GM18511 (cell line): ENCODE data around the gene CLASP1.
A peak's percentile ranks its signal among the peaks of the same experiment; 100 is the strongest.

Source experiments
- ATAC-seq: cut with Tn5 transposase; IDR thresholded peaks from one replicate; pipeline ENCODE4 v1.9.1; 2021; ENCODE audit warnings: mild to moderate bottlenecking, moderate library complexity; ENCODE audit not compliant: unreplicated experiment

Gene CLASP1

DNA sequence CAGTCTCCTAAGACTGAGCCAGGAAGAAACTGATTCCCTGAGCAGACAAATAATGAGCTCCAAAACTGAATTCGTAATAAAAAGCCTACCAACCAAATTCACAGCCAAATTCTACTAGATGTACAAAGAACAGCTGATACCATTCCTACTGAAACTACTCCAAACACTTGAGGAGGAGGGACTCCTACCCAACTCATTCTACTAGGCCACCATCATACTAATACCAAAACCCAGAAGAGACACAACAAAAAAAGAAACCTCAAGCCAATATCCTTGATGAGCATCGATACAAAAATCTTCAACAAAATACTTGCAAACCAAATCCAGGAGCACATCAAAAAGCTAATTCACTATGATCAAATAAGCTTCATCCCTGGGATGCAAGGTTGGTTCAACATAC is 98.6 kb downstream of the CLASP1 start:
- no peak for ATAC-seq

DNA sequence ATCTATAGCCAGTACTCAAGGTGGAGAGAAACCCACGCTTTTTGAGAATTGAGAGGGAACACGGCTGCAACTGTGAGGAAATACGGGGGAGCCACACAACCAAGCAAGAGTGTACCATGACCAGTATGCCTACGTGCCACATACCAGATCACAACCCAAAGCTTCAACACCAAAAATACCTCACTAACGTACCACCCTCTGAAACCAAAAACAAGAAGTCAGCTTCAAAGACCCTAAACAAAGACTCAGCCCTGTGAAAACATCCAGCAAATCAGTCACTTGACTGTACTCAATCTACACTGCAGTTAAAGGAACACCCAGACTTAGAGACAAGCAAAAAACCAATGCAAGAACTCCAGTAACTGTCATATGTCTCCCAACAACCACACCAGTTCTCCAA is 101.6 kb downstream of the CLASP1 start:
- ATAC-seq, result no peak

DNA sequence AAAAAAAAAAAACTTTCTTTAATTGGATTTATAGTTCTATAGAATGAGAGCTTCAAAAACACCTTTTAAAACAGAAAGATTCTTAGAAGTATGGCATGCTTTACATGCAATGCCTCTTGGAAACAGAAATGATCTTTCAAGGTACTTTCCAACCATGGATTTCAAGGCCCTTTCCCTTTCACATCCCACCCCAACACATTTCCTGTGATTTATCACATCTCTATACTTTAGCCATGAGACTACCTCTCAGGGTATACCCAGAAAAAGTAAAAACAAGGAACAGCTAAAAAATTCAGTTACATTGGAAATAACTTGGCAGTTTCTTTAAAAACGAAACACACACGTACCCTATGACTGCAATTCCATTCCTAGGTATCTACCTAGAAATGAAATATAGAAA is 103.3 kb downstream of the CLASP1 start:
- no peak for ATAC-seq

DNA sequence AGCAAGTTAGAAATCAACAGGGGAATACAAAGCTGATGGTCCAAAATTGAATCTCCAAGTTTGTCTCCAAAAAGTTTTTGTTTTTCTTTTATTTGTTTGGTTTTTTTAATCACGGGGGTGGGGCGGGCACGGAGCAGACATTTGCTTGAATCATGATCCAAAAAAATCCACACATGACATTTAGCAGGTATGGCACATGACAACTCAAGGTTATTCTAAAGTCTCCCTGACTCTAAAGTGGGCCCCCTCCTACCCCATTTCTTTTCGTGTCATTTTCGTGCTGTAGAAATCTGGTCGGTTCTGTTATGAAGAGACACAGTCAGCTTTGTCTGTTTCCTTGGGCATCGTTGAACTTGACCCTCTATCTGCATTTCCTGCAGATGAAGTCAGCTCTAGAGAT is 104.0 kb downstream of the CLASP1 start:
- ATAC-seq, result no peak

DNA sequence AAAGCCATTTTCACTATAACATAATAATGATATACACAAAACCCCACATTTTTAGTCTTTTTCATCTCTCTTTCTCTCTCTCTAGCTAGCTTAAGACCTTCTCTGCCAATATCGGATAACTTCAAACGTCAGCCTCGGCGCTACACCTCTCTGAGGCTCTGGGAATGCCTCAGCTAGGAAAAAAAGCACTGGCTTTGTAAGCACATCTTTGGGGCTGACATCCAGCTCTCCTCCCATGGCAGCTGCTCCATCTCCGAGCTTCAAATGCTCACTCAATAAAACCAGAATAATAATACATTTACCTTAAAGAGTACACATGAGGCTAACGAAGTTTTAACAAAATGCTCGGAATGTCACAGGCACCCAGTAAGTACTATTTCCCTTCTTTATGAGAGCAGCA is 107.8 kb downstream of the CLASP1 start:
- no peak for ATAC-seq

DNA sequence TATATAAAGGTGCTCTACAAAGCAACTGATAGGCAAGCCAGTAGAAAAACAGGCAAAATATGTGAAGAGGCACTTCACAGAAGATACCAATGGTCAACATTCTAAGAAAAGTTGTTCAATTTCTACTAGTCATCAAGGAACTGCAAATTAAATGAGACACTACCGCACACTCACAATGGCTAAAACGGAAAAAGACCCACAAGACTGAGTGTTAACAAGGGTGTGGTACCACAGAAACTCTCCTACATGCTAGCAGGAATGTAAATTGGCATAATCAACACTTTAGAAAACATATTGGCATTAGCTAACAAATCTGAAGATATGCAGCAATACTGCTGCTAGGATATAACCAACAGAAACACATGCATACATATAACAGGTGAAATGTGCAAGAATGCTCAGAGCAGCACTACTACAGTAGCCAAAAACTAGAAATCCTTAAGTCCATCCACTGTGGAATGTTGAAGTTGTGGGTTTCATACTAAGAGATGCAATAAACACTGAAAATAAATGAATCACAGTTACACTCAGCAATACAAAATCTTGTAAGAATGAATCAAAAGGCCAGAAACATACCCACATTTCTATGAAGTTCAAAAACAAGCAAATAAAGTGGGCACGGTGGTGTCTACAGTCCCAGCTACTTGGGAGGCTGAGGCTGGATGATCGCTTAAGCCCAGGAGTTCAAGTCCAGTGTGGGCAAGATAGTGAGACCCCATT is 109.4 kb downstream of the CLASP1 start:
- ATAC-seq, result no peak

DNA sequence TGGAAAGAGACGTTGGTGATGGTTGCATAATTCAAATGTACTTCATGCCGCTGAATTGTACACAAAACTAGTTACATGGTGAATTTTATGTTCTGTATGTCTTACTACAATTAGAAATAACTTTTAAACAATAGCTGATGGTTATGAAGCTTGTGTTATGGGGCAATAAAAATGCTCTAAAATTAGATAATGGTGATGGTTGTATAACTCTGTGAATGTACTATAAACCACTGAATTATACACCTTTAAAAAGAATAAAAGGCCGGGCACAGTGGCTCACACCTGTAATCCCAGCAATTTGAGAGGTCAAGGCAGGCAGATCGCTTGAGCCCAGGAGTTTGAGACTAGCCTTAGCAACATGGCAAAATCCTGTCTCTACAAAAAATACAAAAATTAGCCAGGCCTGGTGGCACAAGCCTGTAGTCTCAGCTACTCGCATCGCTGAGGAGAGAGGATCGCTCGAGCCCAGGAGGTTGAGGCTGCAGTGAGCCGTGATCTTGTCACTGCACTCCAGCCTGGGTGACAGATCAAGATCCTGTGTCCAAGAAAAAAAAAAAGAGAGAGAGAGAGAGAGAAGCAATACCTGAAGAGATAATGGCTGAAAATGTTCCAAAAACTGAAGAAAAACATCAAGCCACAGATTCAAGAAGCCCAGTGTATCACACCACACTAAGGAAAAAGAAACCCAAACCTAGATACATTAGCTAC is 112.3 kb downstream of the CLASP1 start:
- no peak for ATAC-seq

DNA sequence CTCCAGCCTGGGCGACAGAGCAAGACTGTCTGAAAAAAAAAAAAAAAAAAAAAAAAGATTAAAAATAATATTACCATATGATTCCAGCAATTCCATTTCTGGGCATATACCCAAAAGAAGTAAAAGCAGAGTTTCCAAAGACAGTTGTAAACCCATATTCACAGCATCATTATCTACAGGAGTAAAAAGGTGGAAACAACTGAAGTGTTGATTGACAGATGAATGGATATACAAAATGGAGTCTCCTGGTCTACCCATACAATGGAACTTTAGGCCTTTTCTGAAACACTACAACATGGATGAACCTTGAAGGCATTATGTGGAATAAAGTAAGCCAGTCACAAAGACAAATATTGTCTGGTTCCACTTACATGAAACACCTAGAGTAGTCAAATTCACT is 112.9 kb downstream of the CLASP1 start:
- no peak for ATAC-seq

DNA sequence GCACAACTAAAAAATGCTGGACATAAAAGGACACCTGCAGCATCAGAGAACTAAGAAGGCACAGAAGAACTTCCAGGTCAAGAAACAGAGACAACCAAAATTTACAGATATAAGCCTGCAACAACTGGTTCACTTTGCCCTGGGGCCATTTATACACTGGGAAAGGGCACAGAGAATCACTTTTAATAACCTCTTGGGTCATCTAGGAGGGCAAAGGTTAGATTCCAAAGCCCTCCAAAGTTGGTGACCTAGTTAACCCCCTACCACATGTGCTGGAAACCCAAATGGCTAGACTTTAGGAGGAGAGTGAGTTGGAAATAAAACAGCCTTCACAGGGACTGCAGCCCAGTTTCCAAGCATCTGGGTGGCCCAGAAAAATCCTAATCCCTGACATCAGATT is 115.3 kb downstream of the CLASP1 start:
- no peak for ATAC-seq

DNA sequence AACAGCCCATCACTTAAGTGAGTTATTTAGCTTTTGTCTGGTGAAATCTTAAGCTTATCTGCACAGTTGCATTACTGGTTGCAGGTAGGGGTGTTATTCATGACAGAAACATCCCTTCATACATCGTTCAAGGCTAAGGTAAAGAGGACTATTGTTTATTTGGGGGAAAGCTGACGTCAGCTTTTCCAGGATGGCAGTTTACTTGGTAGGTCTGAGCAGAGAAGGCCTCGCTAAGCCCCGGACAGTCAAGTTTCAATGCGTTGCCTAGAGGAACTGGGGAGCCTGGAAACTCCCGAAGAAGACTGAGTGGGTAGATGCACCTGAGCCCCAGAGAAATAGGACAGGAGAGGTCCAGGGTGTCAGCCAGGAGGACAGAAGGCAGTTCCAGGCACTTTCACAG is 116.4 kb downstream of the CLASP1 start:
- no peak for ATAC-seq

DNA sequence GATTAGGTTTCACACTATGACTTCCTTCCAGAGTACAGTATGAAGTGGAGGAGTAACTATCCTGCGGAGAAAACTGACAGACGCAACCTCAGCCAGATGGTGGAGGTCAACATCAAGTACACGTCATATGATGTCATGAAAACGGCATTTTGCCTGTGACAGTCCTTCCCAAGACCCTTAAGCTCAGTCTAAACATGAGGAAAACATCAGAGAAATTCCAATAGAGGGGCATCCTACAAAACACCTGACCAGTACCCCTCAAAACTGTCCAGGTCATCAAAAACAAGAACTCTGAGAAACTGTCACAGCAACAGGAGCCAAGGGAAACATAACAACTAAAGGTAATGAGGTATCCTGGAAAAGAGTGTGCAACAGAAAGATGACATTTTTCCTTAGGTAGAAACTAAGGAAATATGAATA is 116.9 kb downstream of the CLASP1 start:
- ATAC-seq, result no peak

DNA sequence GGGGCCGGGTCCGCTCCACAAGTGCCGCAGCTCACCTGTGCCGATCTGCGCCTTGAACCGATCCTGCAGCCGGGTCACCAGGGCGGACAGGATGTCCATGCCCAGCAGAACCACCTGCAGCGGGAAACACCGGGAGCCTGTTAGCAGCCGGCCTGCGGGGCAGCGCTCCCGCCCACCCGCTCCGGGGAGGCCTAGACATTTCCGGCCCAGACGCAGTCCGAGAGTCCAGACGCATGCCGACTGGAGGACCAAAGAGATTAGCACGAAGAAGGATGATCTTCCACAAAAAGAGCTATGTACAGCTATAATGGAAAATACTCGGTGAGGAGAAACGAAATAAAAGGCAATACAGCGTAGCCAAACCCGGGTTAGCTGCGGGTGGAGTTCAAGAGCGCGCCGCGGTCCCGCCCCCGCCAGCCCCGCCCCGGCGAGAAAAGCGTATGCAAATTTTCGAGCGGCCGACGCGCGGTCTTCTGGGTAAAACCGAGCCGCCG is 119.0 kb downstream of the CLASP1 start:
- peak; percentile 70 for ATAC-seq

DNA sequence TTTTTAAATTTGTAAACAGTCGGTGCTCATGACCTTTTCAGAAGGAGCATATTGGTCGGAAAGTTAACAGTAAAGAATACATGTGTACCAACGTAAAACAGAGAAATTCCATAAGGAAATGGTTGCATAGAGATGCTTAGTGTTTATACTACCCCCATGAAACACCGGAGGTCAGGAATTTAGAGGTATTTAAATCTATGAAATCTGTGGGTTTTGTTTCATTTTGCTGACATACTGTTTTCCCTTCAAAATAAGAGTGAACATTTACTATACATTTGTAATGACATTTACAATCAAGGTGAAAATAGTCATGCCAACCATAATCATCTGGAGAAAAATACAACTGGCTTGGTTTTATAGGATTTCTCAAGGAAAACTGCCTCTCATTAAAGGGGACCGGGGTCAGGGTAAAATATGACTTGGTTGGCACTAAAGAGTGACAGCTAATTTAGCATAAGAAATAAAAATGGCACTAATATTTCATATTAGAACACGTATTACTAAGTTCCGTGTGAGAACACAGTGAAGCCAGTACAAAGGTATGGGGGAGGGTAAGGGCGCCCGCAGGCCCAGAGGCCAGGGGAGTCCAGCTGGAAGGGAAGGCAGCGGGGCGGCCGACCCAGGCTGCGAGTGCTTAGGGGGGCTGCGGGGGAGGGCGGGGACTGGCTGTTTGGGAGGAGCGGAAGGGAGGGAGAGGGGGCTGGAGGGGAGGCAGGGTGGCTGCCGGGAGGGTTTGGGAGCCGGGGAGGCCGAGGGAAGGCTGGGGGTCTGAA is 119.6 kb downstream of the CLASP1 start:
- ATAC-seq, result peak; percentile 33

DNA sequence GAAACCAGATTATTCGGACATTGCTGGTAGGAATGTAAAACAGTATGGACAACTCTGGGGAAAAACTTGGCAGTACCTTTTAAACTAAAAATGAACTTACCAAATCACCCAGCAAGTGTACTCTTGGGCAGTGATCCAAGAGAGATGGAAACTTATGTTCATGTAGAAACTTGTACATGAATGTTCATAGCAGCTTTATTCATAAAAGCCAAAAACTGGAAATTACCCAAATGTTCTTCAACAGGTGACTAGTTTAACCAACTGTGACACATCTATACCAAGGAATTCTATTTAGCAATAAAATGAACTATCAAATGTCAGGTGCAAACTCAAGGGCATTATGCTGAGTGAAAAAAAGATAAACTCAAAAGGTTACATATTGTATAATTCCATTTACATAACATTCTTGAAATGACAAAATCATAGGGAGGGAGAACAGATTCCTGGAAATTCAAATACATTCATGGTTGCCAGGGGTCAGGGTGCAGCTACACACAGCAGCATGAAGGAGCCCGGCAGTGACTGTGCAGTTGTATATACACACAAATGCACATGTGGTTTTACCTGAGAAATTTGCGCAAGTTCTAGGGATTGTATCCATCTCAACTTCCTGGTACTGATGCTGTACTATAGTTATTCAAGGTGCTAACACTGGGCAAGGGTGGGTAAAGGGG is 122.1 kb downstream of the CLASP1 start:
- no peak for ATAC-seq

DNA sequence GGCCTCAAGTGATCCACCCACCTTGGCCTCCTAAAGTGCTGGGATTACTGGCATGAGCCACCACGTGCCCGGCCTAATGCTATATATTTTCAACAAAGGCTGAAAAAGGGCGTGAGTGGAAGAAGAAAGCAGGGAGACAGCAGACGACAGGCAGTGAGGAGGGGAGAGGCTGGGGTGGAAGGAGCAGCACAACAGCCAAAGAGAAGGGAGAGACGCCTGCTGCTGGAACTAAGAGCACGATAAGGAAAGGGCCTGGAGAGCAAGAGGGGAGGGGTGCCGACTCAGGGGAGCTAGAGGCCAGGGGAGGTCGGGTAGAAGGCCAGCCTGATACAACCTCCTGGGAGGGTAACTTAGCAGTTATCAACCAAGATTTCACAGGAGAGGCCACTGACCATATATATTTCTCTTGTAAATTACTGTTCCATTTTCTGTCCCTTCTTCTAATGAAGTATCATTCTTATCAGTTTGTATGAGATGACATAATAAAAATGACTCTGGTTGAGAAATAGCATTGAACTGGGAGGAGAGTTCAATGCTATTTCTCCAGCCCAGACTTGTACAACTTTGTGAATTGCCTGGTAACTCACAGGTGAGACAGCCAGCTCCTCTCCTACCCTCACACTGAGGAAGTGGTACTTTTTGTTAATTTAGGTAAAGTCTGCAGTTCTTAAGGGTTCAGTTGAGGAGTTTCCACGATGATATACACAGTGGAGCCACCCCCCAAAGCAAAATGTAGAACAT is 124.4 kb downstream of the CLASP1 start:
- ATAC-seq, result no peak

DNA sequence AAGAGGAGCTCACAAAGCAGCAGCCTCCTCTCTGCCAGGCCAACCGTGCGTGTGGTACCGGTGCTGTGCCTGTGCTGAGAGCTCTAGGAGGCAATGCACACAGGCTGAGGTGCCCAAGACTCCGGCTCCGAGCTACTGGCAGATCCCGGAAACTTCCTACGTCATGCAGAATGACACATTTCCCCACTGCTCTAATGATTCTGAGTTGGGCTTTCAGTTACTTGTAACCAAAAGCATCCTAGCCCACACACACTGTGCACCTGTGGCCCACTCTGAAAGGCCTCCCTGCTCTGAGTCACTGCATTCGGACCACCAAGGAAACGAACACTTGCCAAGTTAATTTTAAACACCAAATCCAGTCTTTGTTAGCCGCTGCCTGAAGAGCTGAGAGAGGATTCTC is 127.9 kb downstream of the CLASP1 start:
- ATAC-seq, result no peak

DNA sequence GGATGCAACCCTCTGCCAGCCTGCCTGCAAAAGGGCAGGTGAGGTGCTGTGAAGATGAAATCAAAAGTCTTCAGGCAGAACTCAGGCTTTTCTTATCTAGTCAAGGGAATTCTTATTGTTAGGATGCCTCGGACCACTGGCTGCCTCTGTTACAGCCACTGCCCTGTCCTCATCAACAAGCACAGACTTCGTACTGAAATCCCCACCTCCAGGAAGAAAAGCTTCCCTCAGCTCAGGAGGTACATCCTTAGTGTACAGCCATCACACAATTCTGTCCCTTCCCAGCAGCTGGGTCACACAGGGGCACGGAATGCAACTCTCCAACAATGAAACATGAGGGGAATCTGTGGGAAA is 128.6 kb downstream of the CLASP1 start:
- ATAC-seq, result no peak

DNA sequence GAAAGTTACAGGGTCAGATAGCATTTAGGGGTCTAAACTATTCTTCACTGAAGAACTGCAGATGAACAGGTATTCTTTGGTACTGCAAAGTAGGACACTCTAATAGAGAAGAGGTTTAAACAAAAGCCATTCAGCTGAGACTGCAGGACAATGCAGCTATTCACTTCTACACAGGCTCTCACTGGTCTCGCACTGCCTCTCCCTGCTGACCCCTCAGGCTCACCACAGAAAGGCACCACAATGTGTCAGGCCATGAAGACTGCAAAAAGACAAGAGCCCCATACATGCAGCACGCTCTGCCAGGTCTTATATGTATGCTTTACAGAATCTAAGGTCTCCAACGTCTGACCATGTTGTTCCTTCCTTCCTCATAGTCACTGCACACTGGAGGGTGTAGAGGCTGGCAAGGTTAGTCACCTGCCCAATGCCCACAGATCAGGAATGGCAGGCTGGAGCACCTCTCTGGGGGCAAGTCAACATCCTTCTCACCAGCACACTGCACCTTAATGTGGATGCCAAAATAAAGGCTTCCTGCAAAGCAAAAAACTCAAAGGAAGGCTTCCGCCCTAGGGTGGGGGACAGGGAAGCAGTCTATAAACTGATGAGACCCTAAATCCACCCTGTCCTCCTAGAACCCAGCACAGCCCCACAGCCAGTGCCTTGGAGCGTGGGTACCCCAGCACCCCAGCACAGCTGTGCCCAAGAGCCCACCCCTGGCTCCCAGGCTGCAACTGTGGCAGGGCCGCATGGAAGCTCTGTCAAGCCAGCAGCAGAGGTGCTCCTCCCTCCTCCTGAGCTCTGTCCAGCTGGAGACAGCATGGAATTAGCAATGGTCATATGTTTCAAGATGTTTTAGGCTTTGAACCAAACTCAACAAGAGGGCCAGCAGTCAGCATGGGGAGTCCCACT is 129.3 kb downstream of the CLASP1 start:
- ATAC-seq, result no peak

DNA sequence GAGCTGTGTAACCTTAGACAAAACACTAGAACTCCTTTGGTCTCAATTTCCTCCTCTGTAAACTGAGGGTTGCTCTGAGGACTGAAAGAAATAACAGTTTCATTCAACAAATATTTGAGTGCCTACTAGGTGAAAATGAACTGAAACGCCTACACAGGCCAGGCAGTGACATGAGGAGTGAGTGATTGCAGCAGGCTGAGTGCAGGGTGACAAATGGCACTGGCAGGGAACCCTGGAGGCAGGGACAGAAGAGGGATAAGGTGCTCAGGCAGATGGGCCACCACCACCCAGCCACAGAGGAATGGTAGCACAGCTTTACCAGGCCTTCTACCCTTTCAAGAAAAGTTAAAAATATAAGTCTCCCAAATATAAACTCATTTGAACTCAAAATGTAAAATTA is 130.1 kb downstream of the CLASP1 start:
- no peak for ATAC-seq
